Measurements from ENCODE around the gene SIAH3.

SIAH3 gene

DNA sequence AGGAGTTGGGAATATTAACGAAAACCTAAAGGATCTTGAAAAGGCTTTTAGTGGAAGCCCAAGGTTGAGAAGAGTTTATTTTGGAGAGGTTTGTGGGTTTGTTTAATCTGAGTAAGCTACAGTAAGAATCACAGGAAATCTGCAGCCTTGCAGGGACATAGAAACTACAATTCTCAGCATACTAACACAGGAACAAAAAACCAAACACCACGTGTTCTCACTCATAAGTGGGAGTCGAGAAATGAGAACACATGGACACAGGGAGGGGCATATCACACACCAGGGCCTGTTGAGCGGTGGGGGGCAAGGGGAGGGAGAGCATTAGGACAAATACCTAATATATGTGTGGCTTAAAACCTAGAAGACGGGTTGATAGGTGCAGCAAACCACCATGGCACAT is 8.7 kb upstream of the SIAH3 start:
- DNase-seq, result no peak

DNA sequence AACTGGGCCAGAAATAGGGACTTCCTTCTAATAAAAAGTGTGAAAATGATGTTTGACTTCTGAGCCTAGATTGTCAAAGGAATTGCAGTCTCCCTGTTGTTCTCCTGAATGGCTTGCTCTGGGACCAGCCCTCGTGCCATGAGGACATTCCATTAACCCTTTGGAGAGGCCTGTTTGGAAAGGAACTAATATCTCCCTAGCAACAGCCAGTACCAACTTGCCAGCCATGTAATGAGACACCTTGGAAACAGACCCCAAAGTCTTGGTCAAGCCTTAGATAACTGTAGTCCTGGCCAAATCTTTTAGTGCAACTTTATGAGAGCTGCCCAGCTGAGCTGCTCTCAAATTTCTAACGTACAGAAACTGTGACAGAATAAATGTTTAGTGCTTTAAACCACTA is 8.2 kb upstream of the SIAH3 start:
- no peak for DNase-seq

DNA sequence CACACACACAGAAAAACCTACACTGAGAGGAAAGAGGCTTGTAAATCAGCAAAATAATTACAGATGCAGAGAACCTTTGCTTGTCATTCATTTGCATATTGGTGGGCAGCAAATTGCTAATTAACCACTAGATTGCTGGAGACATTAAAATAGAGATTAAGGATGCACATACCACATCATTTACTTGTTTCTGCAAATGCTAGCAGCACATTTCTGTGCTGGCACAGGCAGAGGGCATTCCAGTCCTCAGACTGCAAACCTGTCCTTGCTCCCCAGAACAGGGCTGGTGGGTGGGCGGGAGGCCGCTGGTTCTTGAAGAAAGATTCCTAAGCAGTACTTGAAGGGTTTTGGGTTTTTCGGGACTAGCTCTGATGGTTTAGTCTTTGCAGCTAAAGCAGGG is 941 bp upstream of the SIAH3 start:
- DNase-seq, result no peak

DNA sequence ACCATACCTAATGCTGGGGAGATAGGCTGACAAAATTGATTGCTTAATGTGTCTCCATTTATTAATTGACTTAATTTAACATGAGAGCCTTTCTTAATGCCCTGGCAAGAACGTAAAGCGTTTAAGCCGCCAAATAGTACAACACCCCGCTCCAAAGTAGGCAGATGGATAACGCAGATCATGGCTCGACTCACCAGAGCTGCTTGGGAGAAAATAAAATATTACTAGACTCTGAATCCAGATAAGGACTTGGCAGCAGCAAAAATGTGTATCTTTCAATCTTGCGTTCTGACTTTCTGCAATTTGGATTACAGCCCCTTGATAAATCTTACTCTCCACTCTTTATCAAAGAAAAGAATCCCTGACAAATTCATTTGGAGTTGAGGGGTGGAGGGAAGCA is 403 bp upstream of the SIAH3 start:
- no peak for DNase-seq

DNA sequence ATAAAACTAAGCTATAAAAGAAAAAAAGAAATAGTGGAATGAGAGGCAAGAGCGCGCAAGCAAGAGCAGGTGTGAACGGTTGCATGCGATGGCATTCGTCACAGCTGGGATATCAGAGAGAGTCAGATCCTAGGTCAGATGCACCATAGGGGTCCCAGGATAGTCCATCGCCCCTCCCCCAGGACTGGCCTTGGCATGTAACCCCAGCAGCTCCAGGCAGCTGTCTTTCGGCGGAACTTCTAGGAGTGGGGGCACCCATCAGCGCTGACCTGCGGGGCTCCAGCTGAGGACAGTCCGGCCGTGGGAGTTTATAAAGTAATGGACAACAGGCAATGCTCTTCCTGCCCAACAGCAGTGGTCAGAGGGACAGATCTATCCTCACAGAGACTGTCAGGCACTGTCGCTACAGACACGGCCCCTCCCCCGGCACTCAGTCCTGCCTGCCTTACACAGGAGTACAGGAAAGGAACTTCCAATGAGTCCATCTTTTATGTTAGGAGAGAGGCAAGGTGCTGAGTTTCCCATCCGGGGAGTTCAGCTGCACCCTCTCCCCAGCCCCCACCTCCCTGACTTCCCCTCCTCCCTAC is 1.4 kb downstream of the SIAH3 start:
- DNase-seq, result no peak

DNA sequence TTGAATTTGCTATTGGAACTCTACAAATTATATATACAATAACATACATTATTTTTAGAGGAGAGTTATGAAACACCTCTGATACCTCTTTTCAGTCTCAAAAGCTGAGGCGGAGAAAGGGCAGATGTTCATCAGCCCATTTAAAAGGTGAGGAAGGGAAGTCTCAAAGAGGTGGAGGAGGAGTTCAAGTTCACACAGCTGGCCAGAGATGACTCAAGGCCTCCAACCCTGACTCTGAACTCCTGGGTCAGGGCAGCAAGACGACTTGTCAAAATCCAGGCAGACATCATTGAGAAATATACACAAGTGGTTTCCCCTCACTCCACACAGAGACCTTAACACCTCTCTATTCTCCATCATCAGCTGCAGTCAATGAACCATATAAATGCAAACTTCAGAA is 2.1 kb downstream of the SIAH3 start:
- DNase-seq, result no peak

DNA sequence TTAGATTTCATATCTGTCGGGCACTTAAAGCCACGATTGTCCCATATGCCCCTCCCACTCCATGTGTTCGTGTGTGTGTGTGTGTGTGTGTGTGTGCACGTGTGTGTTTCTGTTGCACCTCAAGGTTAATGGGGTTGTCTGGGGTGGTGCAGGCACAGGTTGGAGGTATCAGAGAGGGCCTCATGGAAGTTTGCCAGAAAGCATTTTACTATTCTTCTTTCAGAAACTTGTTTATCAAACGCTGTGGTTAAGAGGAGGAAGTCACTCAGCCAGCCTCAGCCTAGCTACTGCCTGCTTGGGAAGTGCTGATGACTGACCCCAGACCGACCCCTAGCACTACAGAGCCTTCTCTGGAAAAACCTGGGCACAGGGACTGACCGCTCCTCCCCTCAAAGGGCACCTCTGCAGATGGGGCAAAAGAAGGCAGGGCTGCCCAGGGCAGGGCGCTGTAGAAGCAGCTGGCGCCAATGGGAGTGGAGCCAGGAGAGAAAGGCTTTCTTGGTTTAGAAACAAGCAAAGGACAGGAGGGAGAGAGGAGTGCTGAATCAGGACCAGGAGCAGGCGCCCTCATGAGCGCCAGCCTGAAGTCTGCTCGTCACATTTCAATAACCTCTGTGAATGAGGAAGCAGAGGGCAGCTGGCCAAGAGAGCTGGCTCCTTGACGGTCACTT is 3.9 kb downstream of the SIAH3 start:
- no peak for DNase-seq

DNA sequence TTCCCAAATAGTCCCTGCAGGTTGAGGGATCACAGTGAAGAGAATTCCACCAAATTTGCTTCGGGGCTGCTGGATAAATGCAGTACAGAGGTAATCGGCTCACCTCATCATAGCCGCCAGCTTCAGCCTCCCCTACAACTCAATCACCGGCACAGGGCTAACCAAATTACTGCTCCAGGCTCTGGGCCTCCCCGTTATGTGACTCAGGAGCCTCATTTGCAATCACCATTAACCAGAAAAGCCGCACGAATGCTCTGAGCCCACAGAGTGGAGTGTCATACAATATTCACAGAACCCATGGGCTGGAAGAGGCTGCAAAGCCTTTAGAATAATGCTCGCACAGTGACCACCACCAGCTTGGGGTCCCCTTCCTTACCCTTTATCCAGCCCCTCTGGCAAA is 4.9 kb downstream of the SIAH3 start:
- no peak for DNase-seq

DNA sequence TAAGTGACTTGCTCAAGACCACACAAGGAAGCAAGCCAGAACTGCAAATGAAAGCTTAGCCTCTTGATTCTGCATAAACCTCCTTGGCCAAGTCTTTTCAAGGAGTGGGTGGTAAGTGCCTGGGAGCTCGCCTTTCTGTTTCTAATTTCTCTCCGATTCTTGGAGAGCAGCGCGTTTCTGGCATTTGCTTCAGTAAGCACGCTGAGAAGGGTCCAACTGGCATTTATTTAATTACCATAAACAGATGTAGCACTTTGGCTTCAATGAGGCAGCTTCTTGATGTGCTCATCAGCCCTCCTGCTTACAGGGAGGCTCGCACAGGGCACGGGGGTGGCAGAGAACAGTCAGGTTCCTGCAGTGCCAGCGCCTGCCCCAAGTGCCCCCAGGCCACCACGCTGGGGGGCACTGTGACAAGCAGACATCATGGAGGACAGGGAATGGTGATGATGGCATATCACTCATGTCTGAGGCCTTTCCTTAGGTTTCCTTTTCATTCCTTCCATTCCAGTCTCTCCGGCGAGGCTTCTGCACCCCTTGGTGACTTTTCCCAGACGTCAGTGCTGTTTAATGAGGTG is 13.3 kb downstream of the SIAH3 start:
- no peak for DNase-seq

DNA sequence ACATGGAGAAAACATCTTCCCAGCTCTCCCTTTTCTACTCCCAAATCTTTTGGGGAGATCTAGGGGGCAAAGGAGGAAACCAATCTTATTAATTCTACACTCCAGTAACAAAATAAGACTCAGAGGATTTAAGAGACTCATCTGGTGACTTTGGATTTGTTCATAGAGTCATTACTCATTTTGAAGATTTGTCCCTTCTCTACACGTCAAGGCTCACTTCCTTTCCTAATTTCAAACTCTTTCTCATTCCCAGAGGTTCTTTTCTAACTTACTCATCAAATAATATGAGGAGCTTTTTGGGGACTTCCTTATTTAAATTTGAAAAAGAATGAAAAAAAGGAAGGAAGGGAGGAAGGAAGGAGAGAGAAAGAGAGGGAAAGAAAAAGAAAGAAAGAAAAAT is 14.4 kb downstream of the SIAH3 start:
- DNase-seq, result no peak

DNA sequence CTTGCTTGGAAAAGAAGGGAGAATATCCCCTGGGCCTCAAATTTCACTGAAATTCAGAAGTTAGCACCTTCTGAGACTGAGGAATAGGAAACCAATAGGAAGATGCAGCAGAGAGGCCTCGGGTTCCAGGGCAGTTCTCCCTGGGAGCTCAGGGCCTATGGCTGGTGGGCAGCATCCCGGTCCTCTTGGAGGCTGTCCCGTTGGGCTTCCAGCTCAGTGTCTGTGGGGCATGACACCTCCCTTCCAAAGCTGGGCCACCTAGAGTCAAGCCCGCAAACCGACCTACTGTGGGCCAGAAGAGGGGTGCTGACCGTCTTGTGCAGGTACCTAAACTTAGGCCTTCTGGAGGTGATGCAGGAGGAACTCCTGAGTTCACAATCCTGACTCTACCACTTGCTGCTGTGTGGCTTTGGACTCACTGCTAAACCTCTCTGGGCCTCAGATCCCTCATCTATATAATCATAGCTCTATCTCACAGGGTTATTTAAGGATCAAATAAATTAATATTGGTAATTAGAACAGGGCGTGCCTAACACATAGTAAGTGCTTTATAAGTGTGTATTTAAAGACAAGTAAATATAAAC is 17.1 kb downstream of the SIAH3 start:
- no peak for DNase-seq

DNA sequence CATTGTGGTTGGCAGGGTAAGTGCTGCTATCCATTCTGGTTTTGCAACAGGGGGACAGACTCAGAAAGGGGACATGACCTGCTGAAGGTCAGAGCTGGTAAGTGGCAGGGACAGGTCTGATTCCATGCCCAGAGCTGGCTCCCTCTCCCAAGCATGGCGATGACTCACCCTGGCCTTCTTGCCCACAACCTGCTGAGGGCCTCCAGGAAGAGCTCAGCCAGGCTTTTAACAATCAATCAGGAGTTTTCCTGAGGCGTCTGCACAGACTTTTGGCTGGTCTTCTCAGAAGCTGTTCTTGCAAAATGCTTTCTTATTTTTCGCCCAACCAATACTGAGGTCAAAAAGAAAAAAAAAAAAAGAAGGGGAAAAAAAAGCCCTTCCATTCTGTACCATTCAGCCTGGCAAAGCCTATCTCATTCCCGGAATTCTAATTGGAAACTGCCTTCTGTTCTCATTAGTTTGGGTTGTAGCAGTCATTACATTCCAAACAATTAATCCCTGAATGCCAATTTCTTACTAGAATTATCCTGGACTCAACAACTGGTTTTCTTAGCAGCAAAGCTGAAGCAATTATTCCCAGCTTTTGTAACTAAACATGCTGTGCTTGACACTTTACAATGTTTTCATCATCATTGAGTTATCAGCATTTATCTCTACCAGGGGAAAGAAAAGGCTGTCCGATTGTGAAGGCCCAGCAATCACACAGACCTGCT is 17.7 kb downstream of the SIAH3 start:
- no peak for DNase-seq

DNA sequence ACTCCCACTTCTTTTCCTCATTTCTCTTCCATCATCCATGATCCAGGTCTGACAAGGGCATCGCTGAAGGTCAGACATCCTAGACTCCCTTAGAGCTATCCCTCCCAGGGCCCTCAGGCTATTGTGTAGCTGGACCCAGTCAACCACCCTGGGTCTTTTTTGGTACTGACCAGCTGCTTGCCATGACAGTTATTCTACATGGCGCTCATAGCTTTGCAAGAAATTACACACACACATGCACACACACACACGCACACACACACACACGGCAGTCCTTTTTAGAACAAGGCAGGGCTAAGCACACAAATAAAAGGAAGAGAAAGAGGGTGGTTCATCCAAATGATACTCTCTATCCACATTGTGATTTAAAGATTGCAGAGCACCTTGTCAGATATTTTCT is 18.3 kb downstream of the SIAH3 start:
- DNase-seq, result no peak

DNA sequence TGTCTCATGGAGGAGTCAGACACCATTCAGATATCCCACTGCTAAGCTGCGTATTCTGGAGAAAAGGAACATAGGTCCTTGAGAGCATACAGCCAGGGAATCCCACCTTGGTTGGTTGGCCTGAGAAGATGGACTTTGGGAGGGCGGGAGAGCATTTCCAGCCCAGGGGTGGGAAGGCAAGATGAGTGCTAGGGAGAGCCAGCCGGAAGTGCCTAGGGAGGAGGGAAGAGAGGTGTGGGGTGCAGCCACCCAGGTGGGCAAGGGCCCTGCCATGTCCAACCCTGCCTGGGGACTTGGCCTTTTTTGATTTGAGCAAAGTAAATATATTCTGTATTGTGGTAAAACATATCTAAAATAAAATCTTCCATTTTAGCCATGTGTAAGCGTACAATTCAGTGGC is 19.7 kb downstream of the SIAH3 start:
- DNase-seq, result no peak

DNA sequence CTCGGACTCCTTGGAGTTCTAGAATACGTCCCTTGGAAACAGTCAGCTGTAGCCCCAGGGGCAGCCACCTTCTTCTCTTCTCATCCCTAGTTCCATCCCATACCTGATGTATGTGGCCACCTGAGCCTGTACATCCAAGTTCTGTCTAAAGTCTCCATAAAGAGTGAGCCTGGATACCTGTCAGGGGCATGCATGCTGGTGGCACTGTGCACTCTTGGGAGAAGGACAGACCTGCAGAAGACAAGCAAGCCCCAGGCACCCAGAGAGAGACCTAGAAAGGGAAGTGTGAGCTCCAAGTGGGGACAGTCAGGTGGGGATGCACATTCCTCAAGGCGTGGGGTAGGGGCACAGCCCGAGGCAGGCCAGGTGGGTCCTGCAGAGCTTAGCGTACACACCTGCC is 21.4 kb downstream of the SIAH3 start:
- no peak for DNase-seq

DNA sequence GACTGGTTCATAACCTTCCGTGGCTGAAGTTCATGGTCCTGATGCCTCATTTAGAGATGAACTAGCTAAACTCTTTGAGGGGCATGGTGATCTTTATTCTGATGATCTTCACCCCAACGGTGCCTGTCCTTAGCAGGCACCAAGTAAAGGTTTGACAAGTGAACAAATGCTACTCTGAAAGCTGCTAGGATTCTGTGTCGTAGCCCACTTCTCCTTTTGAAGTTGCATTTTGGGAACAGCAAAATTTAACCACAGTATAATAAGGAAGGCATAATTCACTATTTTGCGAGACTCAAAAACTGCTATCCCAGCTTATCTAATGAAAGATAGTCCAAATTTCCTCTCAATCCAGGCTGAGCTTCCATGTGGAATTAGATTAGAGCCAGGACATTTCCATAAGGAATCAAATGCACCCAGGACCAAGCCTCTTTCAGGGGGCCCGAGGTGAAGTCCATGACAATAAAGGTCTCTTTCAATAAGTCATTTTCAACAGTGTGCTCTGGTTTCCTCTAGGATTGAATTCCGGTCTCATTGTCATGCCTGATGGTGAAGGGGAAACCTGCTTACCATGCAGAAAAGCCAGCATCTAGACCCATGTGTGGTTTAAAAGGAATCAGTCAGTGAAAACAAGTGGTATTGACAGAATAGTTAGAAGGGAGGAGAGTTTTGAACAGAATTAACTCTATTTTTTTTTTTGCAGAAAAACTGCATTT is 23.1 kb downstream of the SIAH3 start:
- DNase-seq, result no peak

DNA sequence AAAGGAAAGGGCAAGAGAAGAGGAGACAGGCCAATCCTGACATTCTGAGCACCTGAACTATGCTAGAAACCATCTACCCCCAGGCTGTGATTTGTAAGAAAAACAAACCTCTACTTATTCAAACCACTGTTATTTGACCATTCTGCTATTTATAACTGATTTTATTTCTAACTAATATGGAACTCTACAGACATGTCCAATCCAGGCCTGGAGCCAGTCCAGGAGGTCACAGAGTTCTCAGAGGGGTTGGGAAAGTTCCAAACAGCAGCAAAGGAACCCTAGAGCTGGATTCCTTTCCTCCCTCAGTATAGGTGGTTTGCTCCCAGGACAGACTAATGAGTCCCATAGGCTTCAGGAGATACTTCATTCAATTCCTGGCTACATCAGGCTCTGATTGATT is 24.2 kb downstream of the SIAH3 start:
- DNase-seq, result no peak

DNA sequence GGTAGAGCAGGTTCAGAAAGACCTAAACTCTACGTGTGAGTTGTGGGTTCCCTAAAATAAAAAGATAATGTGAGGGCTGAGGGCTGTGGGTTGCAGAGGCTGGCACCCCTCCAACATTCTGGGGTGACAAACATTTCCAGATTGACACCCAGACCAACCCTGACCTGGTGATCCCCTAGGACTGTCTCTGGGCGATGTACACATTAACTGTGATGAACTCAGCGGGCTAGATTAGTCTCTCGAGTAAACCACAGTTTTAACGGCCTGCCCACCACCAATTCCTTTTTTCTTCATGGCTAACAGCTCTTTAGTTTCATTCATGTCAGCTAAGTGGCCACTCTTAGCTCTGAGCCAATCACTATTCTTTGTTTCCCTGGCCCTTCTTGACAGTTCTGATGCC is 24.8 kb downstream of the SIAH3 start:
- DNase-seq, result no peak

DNA sequence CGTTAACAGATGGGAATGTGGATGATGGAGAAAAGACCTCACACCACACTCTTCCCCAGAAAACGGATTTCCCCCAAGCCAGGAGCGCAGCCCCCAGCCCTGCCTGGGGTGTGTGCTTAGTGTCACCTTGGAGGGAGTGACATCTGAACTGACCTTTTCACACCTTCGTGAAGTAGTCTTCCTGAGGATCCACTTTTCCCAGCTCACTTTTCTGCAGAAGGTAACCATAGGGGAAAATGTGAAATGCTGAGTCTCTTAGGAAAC is 26.2 kb downstream of the SIAH3 start:
- no peak for DNase-seq

DNA sequence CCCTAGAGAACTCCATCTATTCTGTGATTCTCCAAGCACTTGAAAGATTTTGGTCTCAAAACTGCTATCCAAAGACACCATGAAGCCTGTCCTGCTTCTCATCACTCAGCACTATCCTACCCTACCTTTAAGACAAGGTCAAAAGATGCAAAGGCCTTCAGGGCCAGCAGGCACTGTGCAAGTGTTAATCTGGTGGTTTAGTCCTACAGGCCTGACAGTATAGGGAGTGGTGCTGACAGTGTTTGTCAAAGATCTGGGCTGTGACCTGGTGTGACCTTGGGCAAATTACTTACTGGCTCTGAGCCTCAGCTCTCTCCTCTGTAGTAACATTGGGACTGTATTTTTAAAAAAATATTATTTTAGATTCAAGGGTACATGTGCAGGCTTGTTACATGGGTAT is 28.0 kb downstream of the SIAH3 start:
- no peak for DNase-seq

DNA sequence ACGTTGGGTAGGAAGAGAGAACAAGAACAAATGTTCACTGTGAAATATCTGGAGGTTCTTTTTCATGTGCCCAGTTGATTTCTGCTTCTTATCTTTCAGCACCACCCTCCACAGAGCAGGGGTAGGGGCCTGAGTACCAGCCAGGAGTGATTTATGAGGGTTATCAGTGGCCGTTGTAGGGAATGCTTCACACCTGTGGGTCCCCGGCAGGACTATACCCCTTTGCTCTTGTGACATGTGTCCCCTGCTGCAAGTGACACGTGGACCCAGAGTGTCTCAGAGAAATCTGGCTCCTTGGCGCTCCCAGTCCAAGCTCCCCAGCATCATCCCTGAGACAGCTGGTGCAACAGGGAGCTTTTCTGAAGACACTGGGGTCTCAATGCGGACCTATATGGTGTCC is 29.7 kb downstream of the SIAH3 start:
- DNase-seq, result no peak

DNA sequence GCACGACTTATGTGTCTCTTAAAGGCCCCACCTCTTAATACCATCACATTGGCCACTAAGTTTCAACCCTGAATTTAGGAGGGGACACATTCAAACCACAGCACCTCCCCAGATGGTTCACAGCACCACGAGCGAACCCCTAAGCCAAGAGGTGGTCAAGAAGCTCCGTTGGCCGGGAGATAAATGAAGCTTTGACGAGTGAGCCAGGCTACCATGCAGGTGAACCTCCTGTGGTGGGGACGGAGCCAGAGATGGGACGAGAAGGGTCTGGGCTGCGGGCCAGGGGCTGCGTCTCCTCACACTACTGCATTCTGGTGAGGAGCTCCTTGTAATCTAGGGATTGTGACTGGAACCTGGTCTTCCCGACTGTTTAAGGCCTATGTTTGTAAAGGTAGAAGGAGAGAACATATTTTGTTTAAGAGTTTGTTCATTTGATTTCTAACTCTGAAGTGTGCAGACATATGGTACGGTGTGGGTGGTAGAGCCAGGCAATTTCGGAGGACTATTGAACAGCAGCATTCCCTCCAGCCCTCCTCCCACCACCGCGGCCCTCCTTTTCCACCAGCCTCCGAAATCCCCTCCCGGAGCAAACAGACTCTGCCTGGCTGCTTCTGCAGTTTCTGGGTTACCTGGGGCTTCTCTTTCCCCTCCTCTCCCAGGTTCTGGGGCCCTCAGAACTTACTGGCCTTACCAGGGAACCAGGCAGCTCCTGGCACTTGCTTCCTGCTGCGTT is 31.3 kb downstream of the SIAH3 start:
- no peak for DNase-seq

DNA sequence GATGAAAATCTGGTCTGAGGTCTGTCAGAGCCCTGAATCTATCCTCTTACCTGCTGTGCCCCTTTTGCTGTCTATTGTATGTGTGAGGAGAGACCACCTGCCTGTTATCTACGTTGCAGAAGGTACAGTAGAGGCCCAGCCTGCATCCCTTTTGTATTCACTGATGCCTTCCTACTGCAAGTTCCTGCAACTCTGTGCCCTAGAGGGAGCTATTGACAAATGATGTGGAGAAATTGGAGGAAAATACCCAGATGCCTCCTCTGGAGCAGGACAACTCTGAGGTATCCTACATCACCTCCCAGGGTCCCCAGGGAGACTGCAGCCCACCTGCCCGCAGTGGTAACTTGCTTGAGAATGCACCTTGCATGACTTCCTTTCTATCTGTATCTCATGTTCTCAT is 33.7 kb downstream of the SIAH3 start:
- no peak for DNase-seq
